ENCODE results near the gene TRIO. TPM values are rescaled to one million over a fixed set of nuclear protein-coding genes. Genes with fewer than 3 reads are reported as not detected.

Gene TRIO
- total RNA-seq, 1 donor from 2014 or later, result 148 TPM

GRCh38 chr5:14123974-14124482 is 19.1 kb upstream of the TRIO start:
- Histone ChIP-seq H3K36me3 (no peaks in the 10 kb centered on the region), H3K4me1 (no peaks in the 10 kb centered on the region), H3K4me3 (no peak overlapping the region), H3K27me3 (ENCODE audit: low read depth) (no peaks in the 10 kb centered on the region), H3K9me3 (no peaks in the 10 kb centered on the region), H3K27ac (no peak overlapping the region)
- DNase-seq (no peak), ATAC-seq (no peak)
- TF ChIP-seq, protein P1, sequence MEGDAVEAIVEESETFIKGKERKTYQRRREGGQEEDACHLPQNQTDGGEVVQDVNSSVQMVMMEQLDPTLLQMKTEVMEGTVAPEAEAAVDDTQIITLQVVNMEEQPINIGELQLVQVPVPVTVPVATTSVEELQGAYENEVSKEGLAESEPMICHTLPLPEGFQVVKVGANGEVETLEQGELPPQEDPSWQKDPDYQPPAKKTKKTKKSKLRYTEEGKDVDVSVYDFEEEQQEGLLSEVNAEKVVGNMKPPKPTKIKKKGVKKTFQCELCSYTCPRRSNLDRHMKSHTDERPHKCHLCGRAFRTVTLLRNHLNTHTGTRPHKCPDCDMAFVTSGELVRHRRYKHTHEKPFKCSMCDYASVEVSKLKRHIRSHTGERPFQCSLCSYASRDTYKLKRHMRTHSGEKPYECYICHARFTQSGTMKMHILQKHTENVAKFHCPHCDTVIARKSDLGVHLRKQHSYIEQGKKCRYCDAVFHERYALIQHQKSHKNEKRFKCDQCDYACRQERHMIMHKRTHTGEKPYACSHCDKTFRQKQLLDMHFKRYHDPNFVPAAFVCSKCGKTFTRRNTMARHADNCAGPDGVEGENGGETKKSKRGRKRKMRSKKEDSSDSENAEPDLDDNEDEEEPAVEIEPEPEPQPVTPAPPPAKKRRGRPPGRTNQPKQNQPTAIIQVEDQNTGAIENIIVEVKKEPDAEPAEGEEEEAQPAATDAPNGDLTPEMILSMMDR (IDR thresholded peaks at IDR 0.05), result no peak
- intact Hi-C loops (cut with DNase I), result no loop called here

DNA sequence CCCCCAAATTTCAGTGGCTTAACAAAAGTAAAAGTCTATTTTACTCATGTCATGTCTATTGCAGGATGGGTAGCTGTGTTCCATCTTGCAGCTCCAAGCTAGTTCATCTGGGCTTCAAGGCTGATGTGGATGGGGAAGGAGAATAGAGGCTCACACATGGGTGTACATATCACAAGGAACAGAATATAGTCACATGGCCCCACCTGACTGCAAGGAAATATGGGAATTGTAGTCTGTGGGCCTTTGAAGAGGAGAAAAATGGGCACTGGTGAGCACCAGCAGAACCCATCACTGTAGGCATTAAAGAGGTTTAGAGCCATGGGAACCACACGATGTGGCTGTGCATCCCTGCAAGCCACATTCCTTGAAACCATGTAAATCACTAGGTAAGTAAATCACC is 17.9 kb upstream of the TRIO start:
- DNase-seq, result no peak
- no peak overlapping the region for H3K27ac ChIP-seq
- no peak overlapping the region for H3K4me3 ChIP-seq
- ATAC-seq, result no peak
- H3K9me3 ChIP-seq, result no peaks in the 10 kb centered on the region
- H3K4me1 ChIP-seq, result no peaks in the 10 kb centered on the region
- intact Hi-C loops (cut with DNase I), result no loop called here
- no peaks in the 10 kb centered on the region for H3K27me3 ChIP-seq (ENCODE audit: low read depth)
- H3K36me3 ChIP-seq, result no peaks in the 10 kb centered on the region
- TF ChIP-seq, protein P1 (IDR thresholded peaks at IDR 0.05), result no peak

DNA sequence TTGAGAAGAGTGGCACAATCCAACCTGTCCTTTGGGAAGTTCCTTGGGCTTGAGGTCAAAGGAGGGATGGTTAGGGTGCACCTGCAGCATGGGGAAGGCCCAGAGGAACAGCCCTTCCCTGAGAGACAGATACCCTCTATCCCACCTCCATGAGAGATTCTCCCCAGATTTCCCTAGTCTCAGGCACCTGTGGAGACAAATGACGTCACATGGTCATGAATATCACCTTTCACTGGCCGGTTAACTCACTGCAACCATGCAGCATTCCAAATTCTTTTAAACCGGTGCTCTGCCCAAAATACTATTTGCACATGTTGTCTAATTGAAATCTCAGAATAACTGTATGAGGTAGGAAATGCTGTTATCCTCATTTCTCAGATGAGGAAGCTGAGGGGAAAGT is 15.6 kb upstream of the TRIO start:
- H3K36me3 ChIP-seq, result no peaks in the 10 kb centered on the region
- no peak overlapping the region for H3K27ac ChIP-seq
- peaks cover 6% of the 10 kb centered on the region for H3K4me1 ChIP-seq
- no peaks in the 10 kb centered on the region for H3K9me3 ChIP-seq
- no peak overlapping the region for H3K4me3 ChIP-seq
- H3K27me3 ChIP-seq (ENCODE audit: low read depth), result no peaks in the 10 kb centered on the region
- intact Hi-C loops (cut with DNase I), result no loop called here
- ATAC-seq, result no peak
- TF ChIP-seq, protein P1 (IDR thresholded peaks at IDR 0.05), result no peak
- DNase-seq, result no peak

GRCh38 chr5:14128079-14128478 is 15.1 kb upstream of the TRIO start:
- TF ChIP-seq, protein P1 (IDR thresholded peaks at IDR 0.05), result no peak
- H3K9me3 ChIP-seq, result no peaks in the 10 kb centered on the region
- H3K27ac ChIP-seq, result no peak overlapping the region
- H3K36me3 ChIP-seq, result no peaks in the 10 kb centered on the region
- peaks cover 6% of the 10 kb centered on the region for H3K4me1 ChIP-seq
- ATAC-seq (no peak), DNase-seq (no peak)
- intact Hi-C loops (cut with DNase I), result no loop called here
- H3K27me3 ChIP-seq (ENCODE audit: low read depth), result no peaks in the 10 kb centered on the region
- no peak overlapping the region for H3K4me3 ChIP-seq

- Histone ChIP-seq H3K27ac (no peak overlapping the region), H3K27me3 (ENCODE audit: low read depth) (no peaks in the 10 kb centered on the region), H3K36me3 (no peaks in the 10 kb centered on the region), H3K4me3 (no peak overlapping the region), H3K9me3 (no peaks in the 10 kb centered on the region), H3K4me1 (peaks cover 6% of the 10 kb centered on the region)
- ATAC-seq, result no peak
- intact Hi-C loops (cut with DNase I), result no loop called here
- TF ChIP-seq, protein P1 (IDR thresholded peaks at IDR 0.05), result no peak
- DNase-seq, result no peak
Measured at GRCh38 chr5:14129123-14129522, 14.0 kb upstream of the TRIO start.
